Measurements from ENCODE around the gene CCL8.

- TF ChIP-seq CTCF (IDR thresholded peaks at IDR 0.05 in 2 of 3, conservative IDR thresholded peaks at IDR 0.05 in 1 of 3; ENCODE audit: control insufficient read depth in 2 of 3, extremely low read depth in 1 of 3, insufficient read depth in 1 of 3, low read depth in 3 of 3, low read length in 3 of 3) (no peak), REST (IDR thresholded peaks at IDR 0.05; ENCODE audit: low read depth, low read length) (no peak), MEF2A (IDR thresholded peaks at IDR 0.05; ENCODE audit: insufficient read depth, low read depth, low read length) (no peak), POLR2A (IDR thresholded peaks at IDR 0.05; ENCODE audit: low read depth, low read length) (no peak), PAX8 (IDR thresholded peaks at IDR 0.05) (no peak)
Measured at GRCh38 chr17:34347063-34347462, 27.8 kb downstream of the CCL8 start.
